ENCODE data around the gene TLNRD1.

The TLNRD1 gene

DNA sequence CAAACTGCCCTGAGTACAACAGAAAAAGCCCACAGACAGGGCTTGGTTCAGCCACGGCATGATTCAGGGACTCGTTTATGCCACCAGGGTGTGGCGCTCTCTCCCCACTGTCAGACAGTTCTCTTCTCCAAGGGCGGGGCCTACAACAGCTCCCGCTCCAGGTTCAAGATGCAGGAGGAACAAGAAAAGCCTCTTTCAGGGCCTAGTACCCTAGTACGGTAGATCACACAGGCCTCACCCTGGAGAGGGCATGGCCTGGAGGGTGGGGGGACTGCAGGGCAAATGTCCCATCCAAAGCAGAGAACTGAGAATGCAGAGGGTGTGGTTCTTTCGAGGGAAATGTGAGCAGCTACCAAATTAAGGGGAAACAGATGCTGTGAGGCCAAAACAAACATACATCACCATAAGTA lies 23.1 kb upstream of the TLNRD1 start:
- DNase-seq (ENCODE audit: low read depth in 3 of 3) = no peak

DNA sequence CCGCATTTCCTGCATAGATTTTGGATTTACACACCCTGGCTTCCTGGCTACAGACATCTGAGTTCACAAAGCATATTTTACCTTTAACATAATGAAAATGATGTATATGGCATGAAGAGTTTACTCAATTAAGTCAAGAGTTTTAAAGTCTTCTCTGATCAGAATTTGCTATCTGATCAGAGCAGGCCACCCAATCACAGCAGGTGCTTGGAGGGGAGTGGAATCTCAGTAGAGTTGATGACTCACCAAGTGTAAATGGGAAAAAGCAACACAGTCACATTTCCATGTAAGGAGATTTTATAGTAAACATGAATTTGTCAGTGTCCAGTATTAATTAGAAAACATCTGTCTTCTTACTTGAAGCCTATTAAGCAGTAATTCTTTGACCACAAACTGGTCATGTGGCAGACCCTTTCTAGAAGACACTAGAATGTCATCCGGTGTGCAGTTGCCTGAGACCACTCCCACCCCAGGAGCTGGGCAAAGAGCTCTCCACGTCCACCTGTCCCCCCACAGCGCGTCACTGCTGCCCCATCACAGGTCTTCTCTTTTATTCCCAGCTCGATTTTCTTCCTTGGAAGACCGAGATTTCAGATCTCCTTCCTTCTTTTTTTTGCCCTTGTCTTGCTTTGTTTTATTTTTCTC lies 21.9 kb upstream of the TLNRD1 start:
- DNase-seq (ENCODE audit: low read depth in 3 of 3) = no peak

DNA sequence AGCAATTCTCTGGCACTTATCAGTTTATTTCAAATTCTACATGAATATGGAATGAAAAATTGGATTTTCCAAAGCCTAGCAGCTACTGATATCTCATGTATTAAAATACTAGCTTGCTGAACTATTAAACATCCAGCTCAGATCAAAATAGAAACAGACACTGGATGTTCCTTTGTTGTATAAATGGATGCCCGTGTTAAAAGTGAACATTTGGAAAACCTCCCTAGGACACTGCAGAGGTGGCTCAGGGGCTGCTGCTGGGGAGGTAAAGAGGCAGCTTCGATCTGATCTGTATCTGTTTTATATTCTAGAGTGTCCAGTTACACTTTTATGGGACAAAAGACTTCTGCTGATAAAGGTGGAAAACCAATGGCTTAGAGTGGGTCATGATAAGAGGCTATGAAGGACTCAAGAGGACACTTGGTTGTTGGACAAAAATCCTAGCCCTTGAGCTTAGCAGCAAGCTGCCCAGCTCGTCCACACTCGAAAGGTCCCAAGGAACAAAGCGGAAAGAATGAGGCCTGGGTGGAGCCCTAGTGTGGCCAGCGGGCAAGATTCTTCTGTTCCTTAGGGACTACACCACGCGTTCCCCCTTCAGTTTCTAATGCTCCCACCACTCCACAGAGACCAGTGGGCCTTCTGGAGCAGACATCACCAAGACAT lies 21.1 kb upstream of the TLNRD1 start:
- no peak for DNase-seq (ENCODE audit: low read depth in 3 of 3)

DNA sequence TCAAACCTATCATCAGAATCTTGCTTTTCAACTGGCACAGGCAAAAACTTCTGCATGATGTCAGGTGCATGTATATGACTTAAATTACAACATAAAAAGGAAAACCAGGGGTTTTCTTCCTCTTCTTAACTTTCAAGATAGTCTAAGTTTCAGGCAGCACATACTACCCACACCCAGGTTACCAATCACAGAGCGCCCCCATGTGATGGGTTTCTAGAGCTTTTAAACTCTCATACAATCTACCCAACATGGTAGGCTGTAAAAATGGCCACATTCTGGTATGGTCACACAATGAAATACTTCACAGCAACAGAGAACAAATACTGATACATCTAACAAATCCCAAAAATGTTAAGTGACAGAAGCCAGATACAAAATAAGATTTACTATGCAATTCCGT lies 18.5 kb upstream of the TLNRD1 start:
- no peak for DNase-seq (ENCODE audit: low read depth in 3 of 3)

DNA sequence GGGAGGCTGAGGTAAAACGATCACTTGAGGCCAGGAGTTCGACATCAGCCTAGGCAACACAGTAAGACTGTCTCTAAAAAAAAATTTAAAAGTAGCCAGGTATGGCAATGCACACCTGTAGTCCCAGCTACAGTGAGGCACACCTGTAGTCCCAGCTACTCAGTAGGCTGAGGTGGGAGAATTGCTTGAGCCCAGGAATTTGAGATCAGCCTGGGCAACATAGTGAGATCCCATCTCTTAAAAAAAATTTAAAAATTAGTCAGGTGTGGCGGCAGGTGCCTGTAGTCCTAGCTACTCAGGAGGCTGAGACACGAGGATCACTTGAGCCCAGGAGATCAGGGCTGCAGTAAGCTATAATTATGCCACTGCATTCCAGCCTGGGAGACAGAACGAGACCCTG lies 17.9 kb upstream of the TLNRD1 start:
- DNase-seq (ENCODE audit: low read depth in 3 of 3) = no peak

DNA sequence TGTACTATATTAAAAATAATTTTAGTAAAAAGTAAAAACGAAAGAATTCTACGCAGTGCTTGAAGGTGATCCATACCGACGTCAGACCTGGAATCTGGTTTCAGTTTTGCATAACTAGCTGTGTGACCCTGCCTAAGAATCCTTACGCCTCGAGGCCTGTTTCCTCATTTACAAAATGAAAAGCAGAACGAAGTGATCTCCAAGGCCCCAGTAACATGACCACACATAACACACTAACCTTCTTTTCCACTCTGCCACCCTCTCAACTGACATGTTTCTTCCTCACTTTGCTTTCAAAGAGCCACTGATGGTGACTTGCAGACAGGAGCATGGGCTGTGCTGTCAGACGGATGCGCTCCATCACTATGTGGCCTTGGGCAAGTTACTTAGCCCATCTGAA lies 15.9 kb upstream of the TLNRD1 start:
- no peak for DNase-seq (ENCODE audit: low read depth in 3 of 3)

DNA sequence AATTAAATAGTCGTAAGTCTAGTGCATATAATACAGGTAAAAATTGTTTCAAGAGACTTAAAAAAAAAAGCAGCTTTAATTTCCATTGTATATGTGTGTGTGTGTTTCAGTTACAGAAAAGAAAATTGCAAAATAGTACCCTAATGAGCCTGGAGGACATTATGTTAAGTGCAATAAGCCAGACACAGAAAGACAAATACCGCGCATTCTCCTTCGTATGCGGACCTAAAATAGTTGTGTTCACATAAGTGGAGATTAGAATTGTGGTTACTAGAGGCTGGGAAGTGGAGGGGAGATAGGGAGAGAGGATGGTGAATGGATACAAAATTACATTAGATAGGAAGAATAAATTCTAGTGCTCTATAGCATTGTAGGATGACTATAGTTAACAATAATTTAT lies 14.7 kb upstream of the TLNRD1 start:
- no peak for DNase-seq (ENCODE audit: low read depth in 3 of 3)

DNA sequence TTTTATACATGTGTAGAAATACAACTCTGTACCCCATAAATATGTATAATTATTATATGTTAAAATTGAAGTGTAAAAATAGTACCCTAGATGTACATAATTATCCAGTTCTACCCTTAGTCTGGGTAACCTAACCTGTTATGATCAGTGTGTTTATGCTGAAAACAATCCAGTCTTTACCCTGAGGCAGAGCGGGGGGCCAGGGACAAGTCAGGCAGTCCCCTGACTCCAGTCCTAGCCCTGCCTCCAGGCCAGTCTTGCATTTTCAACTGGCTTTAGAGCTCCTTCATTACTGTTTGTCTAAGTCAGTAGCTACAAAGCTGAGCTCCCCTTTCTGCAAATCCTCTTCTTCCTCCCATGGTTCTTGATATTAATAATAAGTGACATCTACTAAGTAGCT lies 14.2 kb upstream of the TLNRD1 start:
- DNase-seq (ENCODE audit: low read depth in 3 of 3) = no peak

DNA sequence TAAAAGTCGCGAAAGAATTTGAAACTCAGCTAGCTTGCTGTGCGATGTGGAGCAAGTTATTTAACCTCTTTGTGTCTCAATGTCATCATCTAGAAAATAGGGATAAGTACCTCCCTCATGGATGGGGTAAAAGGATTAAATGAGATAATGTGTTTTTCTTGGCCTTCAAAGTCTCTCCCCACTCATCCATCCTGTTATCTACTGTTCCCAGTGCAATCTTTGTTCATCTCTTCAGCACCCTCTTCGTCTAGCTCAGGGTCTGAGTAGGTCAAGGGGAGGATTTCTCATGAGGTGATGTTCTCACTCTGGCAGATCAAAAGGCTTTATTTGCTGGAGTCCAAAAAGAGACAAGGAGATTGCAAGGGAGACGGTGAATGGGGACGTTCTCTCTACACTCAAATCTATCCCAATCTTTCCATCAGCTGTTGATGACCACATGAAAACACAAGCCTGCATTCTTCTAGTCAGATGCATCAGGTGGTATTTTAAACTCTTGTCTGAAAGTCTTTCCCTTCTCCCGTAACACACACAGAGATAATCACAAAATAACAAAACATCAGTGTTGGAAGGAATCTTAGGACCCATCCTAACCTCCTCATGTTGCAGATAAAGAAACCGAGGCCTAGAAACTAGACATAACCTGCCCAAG lies 12.5 kb upstream of the TLNRD1 start:
- no peak for DNase-seq (ENCODE audit: low read depth in 3 of 3)

DNA sequence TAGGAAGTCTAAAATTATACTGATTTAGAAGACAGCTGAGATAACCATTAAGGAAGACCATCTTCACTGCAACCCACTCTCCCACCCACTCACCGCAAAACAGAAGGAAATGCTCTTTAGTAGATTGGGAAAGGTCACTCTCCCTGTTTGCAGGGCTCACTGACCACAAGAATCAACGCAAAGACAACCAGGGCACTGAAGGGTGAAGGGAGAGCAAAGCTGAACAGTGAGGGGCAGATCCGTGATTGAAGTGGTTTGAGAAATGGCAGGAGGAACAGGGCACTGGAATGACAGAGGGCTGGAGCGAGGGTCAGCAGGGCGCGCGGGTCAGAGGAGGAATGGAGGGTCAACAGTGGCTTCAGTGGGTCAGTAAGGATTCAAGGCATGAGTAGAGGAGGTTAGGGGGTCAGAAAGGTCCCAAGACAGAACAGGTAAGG lies 11.6 kb upstream of the TLNRD1 start:
- DNase-seq (ENCODE audit: low read depth in 3 of 3) = no peak

DNA sequence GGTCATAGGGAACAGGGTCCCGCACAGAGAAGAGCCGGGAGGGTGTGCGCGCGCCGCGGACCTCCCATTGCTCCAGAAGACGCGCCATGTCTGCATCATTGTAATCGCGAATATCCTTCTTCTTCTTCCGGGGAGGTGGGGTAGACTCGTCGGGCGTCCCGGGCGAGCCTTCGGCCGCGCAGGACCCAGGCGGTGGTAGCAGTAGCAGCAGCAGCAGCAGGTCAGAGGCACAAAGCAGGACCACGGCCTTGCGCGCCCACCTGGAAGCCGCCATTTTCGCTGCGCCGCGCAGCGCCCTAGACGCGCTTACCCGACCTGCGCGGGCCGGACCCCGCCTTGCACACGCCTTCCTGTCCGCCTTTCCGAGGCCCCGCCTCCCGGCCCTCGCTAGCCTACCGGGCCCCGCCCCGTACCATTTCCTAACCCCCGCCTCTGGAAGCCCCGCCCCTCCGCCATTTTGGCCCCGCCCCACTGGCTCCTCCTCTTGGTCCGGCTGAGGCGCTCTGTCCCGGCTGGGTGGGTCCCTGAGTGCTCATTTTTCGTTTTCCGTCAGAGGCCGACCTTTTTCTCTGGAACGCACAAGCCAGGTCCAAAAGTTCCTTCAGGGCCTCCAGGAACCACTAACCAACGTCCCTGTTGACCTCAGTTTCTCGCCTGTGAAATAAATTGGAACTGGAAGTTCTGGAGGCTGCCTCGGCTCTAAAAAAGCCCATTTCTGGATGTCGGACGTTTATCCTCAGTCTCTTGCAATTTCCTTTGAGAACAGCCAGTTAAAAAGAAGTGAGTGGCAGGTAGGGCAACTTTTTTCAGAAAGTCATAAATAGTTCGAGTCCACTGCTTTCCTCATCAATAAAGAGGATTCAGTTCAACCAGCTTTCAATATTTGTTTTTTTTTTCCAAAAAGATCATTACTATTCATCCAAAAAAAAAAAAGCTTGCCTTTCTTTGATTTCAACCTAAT lies 10.9 kb upstream of the TLNRD1 start, which contains the start of gene MESD:
Gene MESD, minus strand, starts transcription at position 302 of the 961 bp plus-strand sequence. Its CDS starts 28 bp downstream, at position 274.
- DNase-seq (ENCODE audit: low read depth in 3 of 3) = peak; percentile 95 to 99 (median 97)

DNA sequence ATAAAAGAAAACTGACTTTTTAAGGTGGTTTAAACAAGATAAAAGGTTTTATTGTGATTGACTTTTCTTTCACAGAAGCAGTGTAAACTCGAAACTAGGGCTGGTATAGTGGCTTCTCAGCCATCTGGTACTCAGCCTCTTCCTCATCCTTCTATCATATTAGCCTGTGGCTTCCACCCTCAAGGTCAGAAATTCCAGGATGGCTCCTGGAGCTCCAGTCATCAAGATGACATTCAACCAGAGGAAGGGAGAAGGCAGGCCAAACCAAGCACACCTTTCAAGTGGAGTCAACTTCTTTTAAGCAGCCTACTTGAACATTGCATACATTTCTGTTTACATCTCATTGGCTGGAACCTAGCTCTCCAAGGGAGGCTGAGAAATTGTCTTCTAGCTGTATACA lies 9.8 kb upstream of the TLNRD1 start:
- DNase-seq (ENCODE audit: low read depth in 3 of 3) = no peak

DNA sequence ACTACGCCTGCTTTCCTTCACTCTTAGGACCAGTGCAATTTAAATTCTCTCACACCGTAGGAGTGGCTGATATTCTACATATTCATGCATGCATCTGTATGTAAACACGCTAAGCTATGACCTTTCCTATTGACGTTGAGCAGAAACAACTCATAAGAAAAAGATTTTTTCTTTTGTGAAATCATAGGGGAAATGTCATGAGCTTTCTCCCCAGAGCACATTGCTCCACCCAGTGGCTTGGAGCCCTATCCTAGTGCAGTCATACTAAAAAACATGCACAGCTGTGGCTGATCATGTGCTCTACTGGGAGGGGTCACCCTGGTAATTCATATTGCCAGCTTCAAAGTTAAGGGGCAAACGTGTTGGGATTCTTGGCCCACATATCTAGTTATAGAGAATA lies 9.3 kb upstream of the TLNRD1 start:
- DNase-seq (ENCODE audit: low read depth in 3 of 3) = no peak

DNA sequence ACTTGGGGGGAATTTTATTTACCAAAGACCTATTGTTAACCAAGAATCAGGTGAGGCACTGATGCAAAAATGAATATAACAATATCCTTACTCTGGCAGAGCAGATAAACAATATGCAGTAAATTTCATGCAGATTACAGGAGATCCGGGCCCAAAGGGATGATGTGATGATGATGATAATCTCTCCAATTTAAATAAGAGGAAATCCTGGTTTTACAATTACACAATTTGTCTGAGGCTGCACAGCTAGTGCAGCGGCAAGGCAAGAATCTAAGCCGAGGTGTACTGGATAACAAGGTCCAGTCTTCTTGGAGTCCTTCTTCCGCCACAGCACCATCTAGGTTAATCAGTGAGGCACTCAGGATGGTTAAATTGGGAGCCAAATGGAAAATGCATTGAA lies 8.7 kb upstream of the TLNRD1 start:
- DNase-seq (ENCODE audit: low read depth in 3 of 3) = no peak

DNA sequence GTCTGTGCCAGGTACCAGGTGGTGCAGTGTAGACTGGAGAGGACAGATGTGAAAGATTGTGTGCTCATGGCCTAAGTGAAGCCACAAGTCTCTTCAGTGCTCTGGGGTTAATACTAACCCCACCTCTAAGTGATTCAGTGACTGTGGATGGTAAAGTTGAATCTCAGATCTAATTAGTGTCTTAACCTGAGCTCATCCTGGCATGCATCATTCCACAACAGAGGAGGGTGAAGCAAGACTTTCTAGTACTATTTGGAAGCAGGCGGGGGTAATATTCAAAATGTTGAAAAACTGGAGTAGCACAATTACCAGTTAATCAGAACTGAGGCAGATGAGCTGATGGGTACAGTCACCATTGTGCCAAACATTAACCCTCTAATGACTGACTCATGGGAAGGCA lies 8.3 kb upstream of the TLNRD1 start:
- no peak for DNase-seq (ENCODE audit: low read depth in 3 of 3)

DNA sequence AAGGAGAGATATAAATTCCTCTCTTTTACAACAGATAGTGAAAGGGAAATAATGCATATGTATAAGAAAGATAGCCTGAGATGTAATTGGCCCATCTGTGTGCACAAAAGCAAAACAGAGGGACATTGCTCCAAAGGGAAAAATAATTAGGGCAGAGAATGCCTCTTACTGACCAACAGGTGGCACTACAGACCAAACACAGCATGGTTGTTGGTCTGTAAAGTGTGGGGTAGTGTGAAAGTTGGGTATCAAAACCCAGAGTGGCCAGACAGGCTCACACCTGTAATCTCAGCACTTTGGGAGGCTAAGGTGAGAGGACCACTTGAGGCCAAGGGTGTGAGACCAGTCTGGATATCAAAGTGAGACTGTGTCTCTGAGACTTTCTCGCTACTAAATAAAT lies 4.5 kb upstream of the TLNRD1 start:
- no peak for DNase-seq (ENCODE audit: low read depth in 3 of 3)

DNA sequence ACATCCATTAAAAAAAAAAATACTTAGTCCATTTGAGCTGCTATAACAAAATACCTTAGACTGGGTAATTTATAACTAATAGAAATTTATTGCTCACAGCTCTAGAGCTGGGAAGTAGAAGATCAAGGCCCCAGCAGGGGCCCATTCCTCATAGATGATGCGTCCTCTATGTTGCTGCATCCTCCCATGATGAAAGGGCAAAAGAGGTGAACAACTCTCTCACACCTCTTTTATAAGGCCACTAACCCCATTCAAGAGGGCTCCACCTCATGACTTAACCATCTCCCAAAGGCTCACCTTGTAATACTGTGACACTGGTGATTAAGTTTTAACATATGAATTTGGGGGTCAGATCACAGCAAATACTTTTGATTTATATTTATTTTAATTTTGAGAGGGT lies 3.0 kb upstream of the TLNRD1 start:
- DNase-seq (ENCODE audit: low read depth in 3 of 3) = no peak

DNA sequence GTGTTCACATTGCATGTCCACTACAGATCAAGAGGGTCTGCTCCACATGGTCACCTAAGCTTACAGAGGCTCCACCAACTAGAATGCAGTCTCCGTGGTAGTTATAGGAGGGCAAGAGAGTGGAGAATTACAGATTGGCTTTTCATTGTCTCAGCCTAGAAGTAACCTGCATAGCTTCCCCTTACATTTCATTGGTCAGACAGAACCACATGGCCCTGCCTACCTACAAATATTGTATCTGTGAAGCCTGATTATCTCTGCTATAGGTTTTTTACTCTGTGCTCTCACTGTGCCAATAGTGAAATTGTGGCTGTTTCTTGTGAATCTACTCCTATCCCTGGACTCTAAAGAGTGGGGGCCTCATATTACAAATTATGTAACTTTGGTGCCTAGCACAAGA lies 2.5 kb upstream of the TLNRD1 start:
- no peak for DNase-seq (ENCODE audit: low read depth in 3 of 3)

DNA sequence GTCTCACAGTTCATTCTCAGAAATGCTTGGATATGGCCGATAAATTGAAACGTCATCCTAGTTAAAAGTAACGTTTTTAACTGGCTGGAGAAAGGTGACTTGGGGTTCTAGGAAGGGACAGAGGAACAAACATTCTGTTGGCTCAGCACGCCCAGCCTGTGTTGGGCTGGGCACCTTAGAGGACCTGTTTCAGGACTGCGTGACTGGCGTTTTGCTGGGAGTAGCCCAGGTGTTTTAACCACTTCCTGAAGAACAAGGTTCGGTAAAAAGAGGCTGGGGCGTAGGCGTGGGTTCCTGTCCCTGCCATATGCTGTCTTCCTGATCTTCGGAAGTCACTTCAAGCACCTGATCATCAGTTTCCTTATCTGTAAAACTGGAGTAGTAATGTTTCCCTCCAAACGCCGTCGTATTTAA lies 1.1 kb upstream of the TLNRD1 start:
- DNase-seq (ENCODE audit: low read depth in 3 of 3) = peak in 2 of 3 experiments; percentile 28 to 46

DNA sequence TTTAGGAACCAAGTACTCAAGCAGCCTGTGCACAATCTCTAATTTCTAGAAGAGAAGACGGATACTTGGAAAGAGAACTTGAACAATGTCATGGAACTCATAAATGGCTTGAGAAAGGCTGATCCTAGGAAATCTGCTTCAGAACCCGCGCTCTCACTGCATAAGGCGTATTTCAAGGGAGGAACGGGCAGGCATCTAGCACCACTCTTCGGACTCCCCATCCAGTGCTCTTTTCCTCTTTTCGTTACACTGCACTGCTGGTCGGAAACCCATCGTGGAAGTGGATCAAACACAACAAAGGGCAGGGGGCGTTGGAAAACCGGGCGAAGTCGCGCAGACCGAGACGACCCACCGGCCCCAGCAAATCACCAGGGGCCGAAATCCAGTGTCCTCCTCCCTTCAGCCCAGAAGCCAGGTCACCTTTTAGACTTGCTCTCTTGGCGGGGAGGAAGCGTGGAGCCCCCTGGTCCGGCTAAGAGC lies 539 bp upstream of the TLNRD1 start:
- no peak for DNase-seq (ENCODE audit: low read depth in 3 of 3)

DNA sequence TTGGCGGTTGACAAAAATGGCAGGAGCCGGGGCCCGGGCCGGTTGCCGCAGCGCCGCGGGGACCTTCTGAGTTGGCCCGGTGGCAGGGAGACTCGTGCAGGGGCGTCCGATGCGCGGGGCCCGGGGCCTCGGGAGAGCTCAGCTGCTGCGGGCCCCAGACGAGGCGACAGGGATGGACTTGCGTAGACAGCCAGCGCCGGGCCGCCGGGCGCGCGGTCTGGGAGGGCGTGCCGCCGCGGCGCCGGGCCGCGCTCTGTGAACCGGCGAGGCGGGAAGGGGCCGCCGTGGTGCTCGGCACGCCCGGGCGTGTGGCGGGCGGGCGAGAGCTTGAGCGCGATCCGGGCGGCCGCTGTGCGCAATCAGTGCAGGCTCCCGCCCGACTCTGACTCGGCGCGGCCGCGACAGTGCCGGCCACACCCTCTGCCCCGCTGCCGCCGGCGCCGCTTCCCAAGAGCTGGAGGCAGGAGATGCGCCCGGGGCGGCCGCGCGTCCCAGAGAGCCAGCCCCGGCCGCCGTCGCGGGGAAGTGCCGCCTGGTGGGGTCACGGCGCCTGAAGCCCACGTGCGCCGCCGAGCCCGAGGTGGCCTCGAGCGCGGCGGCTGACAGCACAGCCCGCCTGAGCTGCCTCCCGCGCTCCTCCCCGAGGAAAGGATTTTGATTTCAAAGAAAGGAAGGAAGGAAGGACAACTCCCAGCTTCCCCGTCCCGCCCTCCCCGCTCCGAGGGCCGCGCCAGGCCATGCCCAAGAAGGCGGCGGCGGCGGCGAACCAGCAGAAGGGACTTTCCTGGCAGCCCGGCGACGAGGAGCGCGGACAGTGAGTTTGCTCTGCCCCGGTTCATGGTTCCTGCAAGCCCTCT lies 657 bp downstream of the TLNRD1 start:
- peak in 1 of 3 experiments; percentile 28 for DNase-seq (ENCODE audit: low read depth in 3 of 3)

Measured in stimulated activated CD4-positive, alpha-beta T cell treated with anti-CD3 and anti-CD28 coated beads, TNF-alpha, amount 100 ng/mL, for 4 hours (primary cell).